Measurements from ENCODE around the gene HP1BP3. TPM values are rescaled to one million over a fixed set of nuclear protein-coding genes. Genes with fewer than 3 reads are reported as not detected.

The HP1BP3 gene
- total RNA-seq, 2 donors from 2014 or later = 156 to 252 TPM

GRCh38 chr1:20724364-20725188, 62.5 kb downstream of the HP1BP3 start:
- no peak for DNase-seq (ENCODE audit: low spot score)
- Histone ChIP-seq H3K27me3 (replicated peaks; ENCODE audit: insufficient read depth) (no peaks in the 10 kb centered on the region), H3K9me3 (no peaks in the 10 kb centered on the region), H3K4me3 (no peak overlapping the region), H3K27ac (no peak overlapping the region), H3K36me3 (no peaks in the 10 kb centered on the region), H3K4me1 (replicated peaks) (no peaks in the 10 kb centered on the region)
- WGBS = 85% methylated on average over 17 of the region's 17 CpGs
- TF ChIP-seq POLR2AphosphoS5 (IDR thresholded peaks at IDR 0.05) (no peak), POLR2A (IDR thresholded peaks at IDR 0.05) (no peak)
- TF ChIP-seq, protein P1, sequence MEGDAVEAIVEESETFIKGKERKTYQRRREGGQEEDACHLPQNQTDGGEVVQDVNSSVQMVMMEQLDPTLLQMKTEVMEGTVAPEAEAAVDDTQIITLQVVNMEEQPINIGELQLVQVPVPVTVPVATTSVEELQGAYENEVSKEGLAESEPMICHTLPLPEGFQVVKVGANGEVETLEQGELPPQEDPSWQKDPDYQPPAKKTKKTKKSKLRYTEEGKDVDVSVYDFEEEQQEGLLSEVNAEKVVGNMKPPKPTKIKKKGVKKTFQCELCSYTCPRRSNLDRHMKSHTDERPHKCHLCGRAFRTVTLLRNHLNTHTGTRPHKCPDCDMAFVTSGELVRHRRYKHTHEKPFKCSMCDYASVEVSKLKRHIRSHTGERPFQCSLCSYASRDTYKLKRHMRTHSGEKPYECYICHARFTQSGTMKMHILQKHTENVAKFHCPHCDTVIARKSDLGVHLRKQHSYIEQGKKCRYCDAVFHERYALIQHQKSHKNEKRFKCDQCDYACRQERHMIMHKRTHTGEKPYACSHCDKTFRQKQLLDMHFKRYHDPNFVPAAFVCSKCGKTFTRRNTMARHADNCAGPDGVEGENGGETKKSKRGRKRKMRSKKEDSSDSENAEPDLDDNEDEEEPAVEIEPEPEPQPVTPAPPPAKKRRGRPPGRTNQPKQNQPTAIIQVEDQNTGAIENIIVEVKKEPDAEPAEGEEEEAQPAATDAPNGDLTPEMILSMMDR (IDR thresholded peaks at IDR 0.05) = no peak
- intact Hi-C loops (cut with DNase I) = no loop called here

DNA sequence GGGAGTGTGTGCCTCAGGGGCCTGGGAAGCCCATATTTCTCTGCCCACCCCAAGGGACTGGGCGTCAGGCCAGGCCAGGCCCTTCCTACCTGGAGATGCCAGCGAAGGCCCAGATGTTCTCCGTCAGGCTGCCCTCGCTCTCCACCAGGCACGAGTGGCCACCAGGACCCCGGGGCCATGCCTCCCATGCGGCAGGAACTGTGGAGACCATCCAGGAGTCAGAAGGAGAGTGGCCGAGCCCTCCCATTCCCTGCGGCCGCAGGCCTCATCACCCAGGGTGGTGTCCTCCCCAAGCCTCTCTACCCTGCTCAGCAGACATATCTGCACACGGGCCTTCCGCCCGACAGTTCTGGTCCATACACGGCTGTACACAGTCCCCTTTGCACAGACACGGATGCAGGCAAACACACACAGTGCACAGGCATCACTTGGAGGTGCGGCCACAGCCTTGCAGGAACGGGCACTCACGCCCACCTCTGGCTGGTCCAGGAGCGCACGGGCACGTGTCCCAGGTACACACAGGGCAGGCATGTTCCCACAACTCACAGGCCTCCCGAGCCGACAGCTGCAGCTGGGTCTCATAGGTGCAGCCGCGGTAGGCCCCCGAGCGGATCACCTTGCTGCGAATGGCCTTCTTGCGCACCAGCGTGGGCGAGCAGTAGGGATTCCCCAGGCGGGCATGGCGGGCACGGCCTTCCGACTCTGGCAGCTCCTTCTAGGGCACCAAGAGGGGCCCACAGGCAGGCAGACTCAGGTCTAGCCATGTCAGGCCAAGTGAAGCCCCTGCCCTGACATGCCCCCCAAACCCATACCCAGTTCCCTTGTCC, 63.4 kb downstream of the HP1BP3 start:
- DNase-seq (ENCODE audit: low spot score) = peak; percentile 47
- 46% methylated on average over 35 of the region's 35 CpGs for WGBS
- TF ChIP-seq POLR2AphosphoS5 (IDR thresholded peaks at IDR 0.05) = peak; percentile 26
- TF ChIP-seq, protein P1 (IDR thresholded peaks at IDR 0.05) = no peak
- no peak for TF ChIP-seq POLR2A (IDR thresholded peaks at IDR 0.05)

DNA sequence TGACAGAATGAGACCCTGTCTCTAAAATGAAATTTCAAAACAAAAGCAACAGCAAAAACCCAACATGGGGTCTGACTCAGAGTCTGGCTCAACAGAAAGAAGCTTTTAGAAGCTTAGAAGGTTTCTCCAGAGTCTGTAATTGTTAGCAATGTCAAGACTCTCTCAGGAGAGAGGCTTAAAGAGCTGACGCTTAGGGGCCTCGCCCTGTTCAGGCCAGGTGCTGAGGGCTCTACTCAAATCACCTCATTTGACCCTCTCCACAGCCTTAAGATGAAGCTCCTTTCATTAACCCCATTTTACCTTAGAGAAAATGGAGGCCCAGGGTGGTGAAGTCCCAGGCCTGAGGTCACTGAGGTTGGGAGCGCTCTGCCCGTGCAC, 64.0 kb downstream of the HP1BP3 start:
- Histone ChIP-seq H3K9me3 (no peaks in the 10 kb centered on the region), H3K27ac (no peak overlapping the region), H3K4me3 (no peak overlapping the region), H3K4me1 (replicated peaks) (no peaks in the 10 kb centered on the region), H3K27me3 (replicated peaks; ENCODE audit: insufficient read depth) (no peaks in the 10 kb centered on the region), H3K36me3 (no peaks in the 10 kb centered on the region)
- DNase-seq (ENCODE audit: low spot score) = no peak
- intact Hi-C loops (cut with DNase I) = no loop called here
- WGBS = 76% methylated on average over 4 of the region's 4 CpGs
- TF ChIP-seq, protein P1 (IDR thresholded peaks at IDR 0.05) = no peak
- no peak for TF ChIP-seq POLR2AphosphoS5 (IDR thresholded peaks at IDR 0.05)

More for the DNA sequence above, 63.4 kb downstream of the HP1BP3 start:
- Histone ChIP-seq H3K4me3 (no peak overlapping the region), H3K27ac (no peak overlapping the region), H3K36me3 (no peaks in the 10 kb centered on the region), H3K4me1 (replicated peaks) (no peaks in the 10 kb centered on the region), H3K27me3 (replicated peaks; ENCODE audit: insufficient read depth) (no peaks in the 10 kb centered on the region), H3K9me3 (no peaks in the 10 kb centered on the region)
- intact Hi-C loops (cut with DNase I) = no loop called here

GRCh38 chr1:20721117-20722061, 65.7 kb downstream of the HP1BP3 start:
- H3K9me3 ChIP-seq = no peaks in the 10 kb centered on the region
- TF ChIP-seq POLR2AphosphoS5 (IDR thresholded peaks at IDR 0.05) (no peak), POLR2A (IDR thresholded peaks at IDR 0.05) (no peak)
- TF ChIP-seq, protein P1 (IDR thresholded peaks at IDR 0.05) = no peak
- no peak for DNase-seq (ENCODE audit: low spot score)
- H3K4me3 ChIP-seq = no peak overlapping the region
- 90% methylated on average over 29 of the region's 29 CpGs for WGBS
- H3K27me3 ChIP-seq (replicated peaks; ENCODE audit: insufficient read depth) = no peaks in the 10 kb centered on the region
- H3K27ac ChIP-seq = no peak overlapping the region
- intact Hi-C loops (cut with DNase I) = no loop called here
- H3K4me1 ChIP-seq (replicated peaks) = no peaks in the 10 kb centered on the region
- no peaks in the 10 kb centered on the region for H3K36me3 ChIP-seq
